ENCODE measurements around the gene SYTL3.

- TF ChIP-seq, protein P1, sequence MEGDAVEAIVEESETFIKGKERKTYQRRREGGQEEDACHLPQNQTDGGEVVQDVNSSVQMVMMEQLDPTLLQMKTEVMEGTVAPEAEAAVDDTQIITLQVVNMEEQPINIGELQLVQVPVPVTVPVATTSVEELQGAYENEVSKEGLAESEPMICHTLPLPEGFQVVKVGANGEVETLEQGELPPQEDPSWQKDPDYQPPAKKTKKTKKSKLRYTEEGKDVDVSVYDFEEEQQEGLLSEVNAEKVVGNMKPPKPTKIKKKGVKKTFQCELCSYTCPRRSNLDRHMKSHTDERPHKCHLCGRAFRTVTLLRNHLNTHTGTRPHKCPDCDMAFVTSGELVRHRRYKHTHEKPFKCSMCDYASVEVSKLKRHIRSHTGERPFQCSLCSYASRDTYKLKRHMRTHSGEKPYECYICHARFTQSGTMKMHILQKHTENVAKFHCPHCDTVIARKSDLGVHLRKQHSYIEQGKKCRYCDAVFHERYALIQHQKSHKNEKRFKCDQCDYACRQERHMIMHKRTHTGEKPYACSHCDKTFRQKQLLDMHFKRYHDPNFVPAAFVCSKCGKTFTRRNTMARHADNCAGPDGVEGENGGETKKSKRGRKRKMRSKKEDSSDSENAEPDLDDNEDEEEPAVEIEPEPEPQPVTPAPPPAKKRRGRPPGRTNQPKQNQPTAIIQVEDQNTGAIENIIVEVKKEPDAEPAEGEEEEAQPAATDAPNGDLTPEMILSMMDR (IDR thresholded peaks at IDR 0.05), result no peak
- TF ChIP-seq POLR2AphosphoS5 (IDR thresholded peaks at IDR 0.05) (no peak), EP300 (IDR thresholded peaks at IDR 0.05) (no peak)
Observed at GRCh38 chr6:158674342-158675131, 24.7 kb downstream of the SYTL3 start.
